HepG2 (cell line): ENCODE measurements around the gene CPLX3. TPM values are rescaled to one million over a fixed set of nuclear protein-coding genes. Genes with fewer than 3 reads are reported as not detected.

Experiments
- ATAC-seq: fragments of 200-7000 bp; cut with Tn5 transposase; 3 replicates; pipeline ENCODE4 v1.9.1; 2020; ENCODE audit warnings: mild to moderate bottlenecking, moderate library complexity
- BruUV-seq: library from RNA; stranded (reverse); fragments of 400-500 nt; replicated peaks from 2 replicates; lab custom pipeline; 2021; lab: Mats Ljungman, UMichigan
- CTCF ChIA-PET: fragments of 300-600 bp; formaldehyde crosslinking; extraction: SDS; loops from one replicate; lab custom pipeline; 2021; ENCODE audit warnings: low total read pairs, inconsistent platforms, low intra/inter-chr PET ratio; lab: Yijun Ruan, JAX
- POLR2A ChIA-PET: fragments of 350-600 bp; sonication (Branson Sonifier 250); formaldehyde crosslinking; loops from one replicate; lab custom pipeline; 2020; ENCODE audit warnings: antibody characterized with exemption, inconsistent platforms; lab: Yijun Ruan, JAX
- DNase-seq: peaks from one replicate; pipeline ENCODE4 v3.0.0-alpha.2; 2015; ENCODE audit warnings: low spot score
- FAIRE-seq: peaks from 3 replicates; lab custom pipeline; 2011; peaks lifted over from hg19 to GRCh38; lab: Jason Lieb, UNC
- H2AFZ ChIP-seq: one replicate; pipeline ENCODE4 v1.6.1; 2011; ENCODE audit warnings: low read length, inconsistent platforms
- H3K27ac ChIP-seq: fragments of 300-600 bp; 3 replicates; pipeline ENCODE4 v1.8.0; 2011; ENCODE audit warnings: mixed run types, mild to moderate bottlenecking, mixed read lengths, low read length, inconsistent platforms; ENCODE audit not compliant: insufficient read depth; ENCODE audit errors: extremely low read length
- H3K27me3 ChIP-seq, 2 experiments: fragments of 200-600 bp in 1 of 2; 2 replicates in 1 of 2; 3 replicates in 1 of 2; pipeline versions ENCODE4 v1.6.0 to v1.8.0; 2011; ENCODE audit warnings: low read length in 2 of 2, mild to moderate bottlenecking in 2 of 2, moderate library complexity in 2 of 2, inconsistent platforms in 1 of 2; ENCODE audit not compliant: insufficient read depth in 2 of 2, control insufficient read depth in 1 of 2
- H3K36me3 ChIP-seq, 2 experiments: fragments of 200-600 bp in 1 of 2; replicated peaks in 1 of 2; 2 replicates in 1 of 2; 3 replicates in 1 of 2; pipeline versions ENCODE4 v1.5.1 to v1.8.0; 2011; ENCODE audit warnings: low read length in 2 of 2, inconsistent platforms in 1 of 2; ENCODE audit not compliant: insufficient read depth in 2 of 2, control insufficient read depth in 1 of 2
- H3K4me1 ChIP-seq: 2 replicates; pipeline ENCODE4 v1.5.1; 2012; ENCODE audit warnings: low read length, inconsistent platforms; ENCODE audit not compliant: insufficient read depth
- H3K4me2 ChIP-seq: 2 replicates; pipeline ENCODE4 v1.6.0; 2011; ENCODE audit warnings: low read depth, low read length, inconsistent platforms
- H3K4me3 ChIP-seq, 3 experiments: fragments of 200-600 bp in 1 of 3; sonication (generic), shearing (Covaris generic) in 1 of 3; replicated peaks in 1 of 3; 2 replicates each; pipeline ENCODE4 v1.5.1; 2011 to 2016; ENCODE audit warnings: low read length in 3 of 3, inconsistent platforms in 2 of 3, low read depth in 2 of 3, mild to moderate bottlenecking in 2 of 3, control low read depth in 1 of 3, mixed read lengths in 1 of 3; ENCODE audit not compliant: insufficient read depth in 1 of 3
- H3K79me2 ChIP-seq: one replicate; pipeline ENCODE4 v1.6.1; 2011; ENCODE audit warnings: low read length, inconsistent platforms; ENCODE audit not compliant: insufficient read depth
- H3K9ac ChIP-seq: 2 replicates; pipeline ENCODE4 v1.6.0; 2011; ENCODE audit warnings: mild to moderate bottlenecking, low read depth, low read length, inconsistent platforms; ENCODE audit not compliant: insufficient read depth
- H3K9me3 ChIP-seq: 2 replicates; pipeline ENCODE4 v1.5.1; 2012; ENCODE audit warnings: mild to moderate bottlenecking, low read length
- H4K20me1 ChIP-seq: 2 replicates; pipeline ENCODE4 v1.6.0; 2011; ENCODE audit warnings: inconsistent platforms, mild to moderate bottlenecking, low read length, moderate library complexity; ENCODE audit not compliant: insufficient read depth
- AKNA ChIP-seq: sonication (generic); formaldehyde crosslinking; IDR thresholded peaks from 2 replicates; pipeline ENCODE4 v1.4.0; 2020; ENCODE audit warnings: missing genetic modification reagents, borderline replicate concordance
- EP300 ChIP-seq, 3 experiments: sonication (generic) in 1 of 3; formaldehyde crosslinking in 1 of 3; IDR thresholded peaks; 2 replicates each; pipeline versions ENCODE4 v1.5.1 to v1.6.1; 2011 to 2020; ENCODE audit warnings: low read depth in 2 of 3, low read length in 2 of 3, borderline replicate concordance in 1 of 3, improper control_type of control experiment in 1 of 3, mild to moderate bottlenecking in 1 of 3, missing genetic modification reagents in 1 of 3, moderate library complexity in 1 of 3
- FOXA3 ChIP-seq: IDR thresholded peaks from 2 replicates; pipeline ENCODE4 v1.6.1; 2016; ENCODE audit warnings: missing genetic modification reagents, missing compliant biosample characterization
- GATA4 ChIP-seq: sonication (generic); IDR thresholded peaks from 2 replicates; pipeline ENCODE4 v1.6.1; 2016; ENCODE audit warnings: antibody characterized with exemption, low read depth, borderline replicate concordance
- IKZF4 ChIP-seq: sonication (generic); formaldehyde crosslinking; IDR thresholded peaks from 2 replicates; pipeline ENCODE4 v1.5.1; 2020; ENCODE audit warnings: borderline replicate concordance, mild to moderate bottlenecking, low read depth, missing genetic modification reagents; ENCODE audit errors: not compliant biosample characterization
- KLF16 ChIP-seq, 2 experiments: sonication (generic) in 1 of 2; formaldehyde crosslinking in 1 of 2; IDR thresholded peaks; 2 replicates each; pipeline versions ENCODE4 v1.6.1 to v1.8.0; 2016 to 2023; ENCODE audit warnings: missing genetic modification reagents in 2 of 2, missing compliant biosample characterization in 1 of 2
- MAF1 ChIP-seq: sonication (generic); formaldehyde crosslinking; IDR thresholded peaks from 2 replicates; pipeline ENCODE4 v1.5.0; 2020; ENCODE audit warnings: missing genetic modification reagents, borderline replicate concordance
- MXD4 ChIP-seq: IDR thresholded peaks from 2 replicates; pipeline ENCODE4 v1.6.1; 2016; ENCODE audit warnings: mild to moderate bottlenecking, missing biosample characterization, missing genetic modification reagents
- REXO4 ChIP-seq: sonication (generic); formaldehyde crosslinking; IDR thresholded peaks from 2 replicates; pipeline ENCODE4 v1.8.0; 2022; ENCODE audit warnings: missing genetic modification reagents, mild to moderate bottlenecking, borderline replicate concordance
- STAT6 ChIP-seq: sonication (generic); formaldehyde crosslinking; IDR thresholded peaks from 2 replicates; pipeline ENCODE4 v1.4.0; 2020; ENCODE audit warnings: missing genetic modification reagents, mild to moderate bottlenecking, borderline replicate concordance
- TEAD2 ChIP-seq: sonication (generic); formaldehyde crosslinking; IDR thresholded peaks from 2 replicates; pipeline ENCODE4 v1.9.0; 2021; ENCODE audit warnings: missing genetic modification reagents
- YEATS2 ChIP-seq: sonication (generic); formaldehyde crosslinking; IDR thresholded peaks from 2 replicates; pipeline ENCODE4 v1.4.0; 2020; ENCODE audit warnings: missing genetic modification reagents, borderline replicate concordance
- ZNF317 ChIP-seq: sonication (generic); formaldehyde crosslinking; IDR thresholded peaks from 2 replicates; pipeline ENCODE4 v1.5.0; 2020; ENCODE audit warnings: mild to moderate bottlenecking, missing genetic modification reagents
- ZNF337 ChIP-seq: sonication (generic); formaldehyde crosslinking; IDR thresholded peaks from 2 replicates; pipeline ENCODE4 v1.5.1; 2020; ENCODE audit warnings: missing genetic modification reagents, low read depth, mild to moderate bottlenecking, borderline replicate concordance
- ZNF460 ChIP-seq: sonication (generic); formaldehyde crosslinking; IDR thresholded peaks from 2 replicates; pipeline ENCODE4 v1.5.1; 2020; ENCODE audit warnings: missing genetic modification reagents, mild to moderate bottlenecking, borderline replicate concordance
- WGBS: methylation state at CpG from one replicate; pipeline ENCODE4 v1.1.6; 2017; ENCODE audit warnings: low lambda C conversion rate; 5-methylcytosine and 5-hydroxymethylcytosine counted together
- in situ Hi-C: cut with HindIII; loops from 2 replicates; pipeline ENCODE4 v1.10.0; 2017; ENCODE audit warnings: low pct_unique_long_range_greater_than_20kb; ENCODE audit not compliant: extremely low pct_ligation_motif_present
- intact Hi-C: fragments of 100-400 bp; cut with micrococcal nuclease; formaldehyde crosslinking; loops from one replicate; pipeline ENCODE4 v1.10.0; 2022; ENCODE audit not compliant: unreplicated experiment
- polyA plus RNA-seq, 8 experiments: library from polyadenylated mRNA; depleted of rRNA in 3 of 8; stranded (reverse) in 7 of 8; unstranded in 1 of 8; fragments of >200 nt; fragmentation: Illumina TruSeq in 4 of 8; extraction: Trizol in 4 of 8; gene quantifications; 2 replicates each; pipeline versions ENCODE4 v1.2.1 to v1.2.3, GENCODE V29; 2011 to 2016; ENCODE audit warnings: low read depth in 4 of 8, missing spikeins in 1 of 8, mixed read lengths in 1 of 8; ENCODE audit not compliant: insufficient read depth in 1 of 8
- total RNA-seq, 5 experiments: library from RNA; depleted of rRNA; stranded (reverse); fragments of >200 nt; fragmentation: Illumina TruSeq; extraction: Trizol; gene quantifications; 2 replicates each; pipeline ENCODE4 v1.2.3, GENCODE V29; 2016; ENCODE audit warnings: low read depth in 1 of 5

CPLX3 gene
- total and polyA plus RNA-seq, 2 of the 13 experiments (the other 11 are each of a cell fraction or from before 2014, with no cell fraction given), result not detected

- no peak for TF ChIP-seq MXD4 (CRISPR knock-in tag)
- TF ChIP-seq AKNA, result no peak
- TF ChIP-seq FOXA3 (CRISPR knock-in tag), result no peak
- TF ChIP-seq, all 625 proteins: peak for 0
Measured at GRCh38 chr15:74828835-74829234, 2.4 kb downstream of the CPLX3 start (continued).

- intact Hi-C loops (no loop called here), in situ Hi-C loops (no loop called here)
- FAIRE-seq (no peak), DNase-seq (no peak), ATAC-seq (no peak)
- Histone ChIP-seq H3K27me3 (peaks cover 5 to 53% of the 10 kb centered on the region in 2 experiments; a peak in 4 of 5 replicates), H3K79me2 (no peaks in the 10 kb centered on the region), H3K36me3 (no peaks in the 10 kb centered on the region), H2AFZ (no peak overlapping the region), H3K27ac (no peak overlapping the region), H3K4me1 (peaks cover 30% of the 10 kb centered on the region), H3K4me2 (no peak overlapping the region), H3K9ac (no peak overlapping the region), H4K20me1 (no peaks in the 10 kb centered on the region; the same call in 1 of the 2 replicates), H3K4me3 (no peak overlapping the region), H3K9me3 (no peaks in the 10 kb centered on the region)
- no TSS peak for BruUV-seq
- WGBS, result 25% methylated on average over 3 of the region's 3 CpGs
- CTCF ChIA-PET, result no interaction called here
- POLR2A ChIA-PET, result no interaction called here
- no peak for TF ChIP-seq REXO4 (CRISPR knock-in tag)
- TF ChIP-seq GATA4, result no peak
- no peak for TF ChIP-seq FOXA3 (CRISPR knock-in tag)
- no peak for TF ChIP-seq EP300 (IDR thresholded peaks at IDR 0.05; ENCODE audit: low read depth in 2 of 2, low read length in 2 of 2)
- TF ChIP-seq EP300 (CRISPR knock-in tag; IDR thresholded peaks at IDR 0.05; ENCODE audit: borderline replicate concordance), result no peak
- TF ChIP-seq ZNF337 (CRISPR knock-in tag), result no peak
- no peak for TF ChIP-seq KLF16 (CRISPR knock-in tag; IDR thresholded peaks at IDR 0.05)
- no peak for TF ChIP-seq STAT6 (CRISPR knock-in tag)
- TF ChIP-seq ZNF317 (CRISPR knock-in tag), result no peak
- no peak for TF ChIP-seq YEATS2 (CRISPR knock-in tag)
- TF ChIP-seq IKZF4 (CRISPR knock-in tag), result no peak
- no peak for TF ChIP-seq TEAD2 (CRISPR knock-in tag)
- TF ChIP-seq ZNF460 (CRISPR knock-in tag), result no peak
- no peak for TF ChIP-seq MAF1
Measured at GRCh38 chr15:74829486-74829885, 3.1 kb downstream of the CPLX3 start.
